Caco-2 (cell line): Measurements from ENCODE around the gene RASGRF2. TPM values are rescaled to one million over a fixed set of nuclear protein-coding genes. Genes with fewer than 3 reads are reported as not detected.

ENCODE experiments used
- BruUV-seq: library from RNA; stranded (reverse); fragments of 400-500 nt; replicated peaks from 2 replicates; lab custom pipeline; 2021; lab: Mats Ljungman, UMichigan
- CTCF ChIA-PET: fragments of 300-600 bp; sonication (Branson Sonifier 250); formaldehyde crosslinking; loops from one replicate; lab custom pipeline; 2022; ENCODE audit warnings: antibody characterized with exemption; lab: Charles Lee
- POLR2A ChIA-PET: fragments of 300-600 bp; sonication (Branson Sonifier 250); formaldehyde crosslinking; loops from one replicate; lab custom pipeline; 2022; ENCODE audit warnings: antibody characterized with exemption; lab: Charles Lee
- DNase-seq, 2 experiments: peaks; one replicate each; pipeline versions ENCODE4 v3.0.0 to v3.0.0-alpha.2; 2020 to 2022
- H3K27me3 ChIP-seq: replicated peaks from 2 replicates; pipeline ENCODE4 v1.6.0; 2011; ENCODE audit warnings: low read length; ENCODE audit not compliant: control insufficient read depth, insufficient read depth
- H3K36me3 ChIP-seq: 2 replicates; pipeline ENCODE4 v1.5.1; 2011; ENCODE audit warnings: low read length; ENCODE audit not compliant: control insufficient read depth, insufficient read depth
- H3K4me1 ChIP-seq: fragments of 250-450 bp; sonication (Bioruptor Pico); 2 replicates; pipeline ENCODE4 v1.5.1; 2020; ENCODE audit warnings: mild to moderate bottlenecking
- H3K4me3 ChIP-seq: 2 replicates; pipeline ENCODE4 v1.5.1; 2011; ENCODE audit warnings: low read depth, mild to moderate bottlenecking, control low read depth, low read length
- H3K9me3 ChIP-seq: fragments of 250-450 bp; sonication (Bioruptor Pico); 2 replicates; pipeline ENCODE4 v1.5.1; 2020; ENCODE audit warnings: mild to moderate bottlenecking, moderate library complexity
- H3K27ac Mint-ChIP-seq: one replicate; pipeline ENCODE4 v1.8.0; 2022; ENCODE audit warnings: mixed read lengths; ENCODE audit not compliant: unreplicated experiment
- H3K27me3 Mint-ChIP-seq: one replicate; pipeline ENCODE4 v1.8.0; 2022; ENCODE audit warnings: mixed read lengths; ENCODE audit not compliant: insufficient read depth, unreplicated experiment
- H3K36me3 Mint-ChIP-seq: one replicate; pipeline ENCODE4 v1.8.0; 2022; ENCODE audit warnings: mild to moderate bottlenecking, mixed read lengths; ENCODE audit not compliant: insufficient read depth, unreplicated experiment
- H3K4me1 Mint-ChIP-seq: one replicate; pipeline ENCODE4 v1.8.0; 2022; ENCODE audit warnings: low read depth, mixed read lengths; ENCODE audit not compliant: unreplicated experiment
- H3K4me3 Mint-ChIP-seq: one replicate; pipeline ENCODE4 v1.8.0; 2022; ENCODE audit warnings: mild to moderate bottlenecking, moderate library complexity, mixed read lengths; ENCODE audit not compliant: unreplicated experiment
- H3K9me3 Mint-ChIP-seq: one replicate; pipeline ENCODE4 v1.8.0; 2022; ENCODE audit warnings: mixed read lengths; ENCODE audit not compliant: unreplicated experiment
- CTCF ChIP-seq, 2 experiments: fragments of 200-600 bp in 1 of 2; IDR thresholded peaks; 1 replicate in 1 of 2; 2 replicates in 1 of 2; pipeline versions ENCODE4 v1.5.1 to v1.8.0; 2011 to 2022; ENCODE audit warnings: antibody characterized with exemption in 1 of 2, control low read depth in 1 of 2, inconsistent platforms in 1 of 2, low read depth in 1 of 2, low read length in 1 of 2, mild to moderate bottlenecking in 1 of 2, moderate library complexity in 1 of 2; ENCODE audit not compliant: insufficient read depth in 1 of 2, severe bottlenecking in 1 of 2, unreplicated experiment in 1 of 2
- intact Hi-C: fragments of 100-400 bp; cut with micrococcal nuclease; formaldehyde crosslinking; loops from one replicate; pipeline ENCODE4 v1.10.0; 2022; ENCODE audit not compliant: unreplicated experiment
- total RNA-seq: library from RNA; stranded (reverse); gene quantifications from 2 replicates; pipeline ENCODE4 v1.2.3, GENCODE V29; 2022

The RASGRF2 gene
- total RNA-seq, 1 experiment from 2014 or later, result 23.1 TPM

- H3K9me3 Mint-ChIP-seq, result no peaks in the 10 kb centered on the region
- H3K27me3 Mint-ChIP-seq, result no peaks in the 10 kb centered on the region
- Histone ChIP-seq H3K36me3 (no peaks in the 10 kb centered on the region), H3K4me3 (no peak overlapping the region), H3K9me3 (no peaks in the 10 kb centered on the region), H3K27me3 (no peaks in the 10 kb centered on the region), H3K4me1 (no peaks in the 10 kb centered on the region)
- BruUV-seq, result no TSS peak
- no peak overlapping the region for H3K27ac Mint-ChIP-seq
- POLR2A ChIA-PET, result no interaction called here
- intact Hi-C loops, result no loop called here
- TF ChIP-seq CTCF (IDR thresholded peaks at IDR 0.05; ENCODE audit: insufficient read depth in 1 of 2, low read depth in 1 of 2, low read length in 1 of 2, severe bottlenecking in 1 of 2, unreplicated experiment in 1 of 2), result no peak
- no peak overlapping the region for H3K4me3 Mint-ChIP-seq
- H3K36me3 Mint-ChIP-seq, result no peaks in the 10 kb centered on the region
- CTCF ChIA-PET, result no interaction called here
- DNase-seq, result no peak
- peaks cover 8% of the 10 kb centered on the region for H3K4me1 Mint-ChIP-seq
Observed at GRCh38 chr5:80982093-80982492, 21.9 kb downstream of the RASGRF2 start.

GRCh38 chr5:80985600-80986228, 25.6 kb downstream of the RASGRF2 start:
- BruUV-seq, result no TSS peak
- H3K27ac Mint-ChIP-seq, result no peak overlapping the region
- TF ChIP-seq CTCF (IDR thresholded peaks at IDR 0.05; ENCODE audit: insufficient read depth in 1 of 2, low read depth in 1 of 2, low read length in 1 of 2, severe bottlenecking in 1 of 2, unreplicated experiment in 1 of 2), result no peak
- no peak for DNase-seq
- peaks cover 26% of the 10 kb centered on the region for H3K4me1 Mint-ChIP-seq
- no peaks in the 10 kb centered on the region for H3K36me3 ChIP-seq
- H3K27me3 Mint-ChIP-seq, result no peaks in the 10 kb centered on the region
- H3K36me3 Mint-ChIP-seq, result no peaks in the 10 kb centered on the region
- POLR2A ChIA-PET, result no interaction called here
- intact Hi-C loops, result no loop called here
- H3K9me3 Mint-ChIP-seq, result no peaks in the 10 kb centered on the region
- peaks cover 20% of the 10 kb centered on the region for H3K4me1 ChIP-seq
- H3K27me3 ChIP-seq, result no peaks in the 10 kb centered on the region
- no peaks in the 10 kb centered on the region for H3K9me3 ChIP-seq
- no peak overlapping the region for H3K4me3 Mint-ChIP-seq
- CTCF ChIA-PET, result no interaction called here
- no peak overlapping the region for H3K4me3 ChIP-seq

- Histone ChIP-seq H3K36me3 (no peaks in the 10 kb centered on the region), H3K9me3 (no peaks in the 10 kb centered on the region), H3K4me3 (no peak overlapping the region), H3K4me1 (peaks cover 27% of the 10 kb centered on the region), H3K27me3 (no peaks in the 10 kb centered on the region)
- ChIA-PET POLR2A (no interaction called here), CTCF (interaction anchor here (0.5 kb wide), 1 partner anchor 507 kb away, joined by 3 read pairs; no protein-coding TSS in a partner anchor)
- Mint-ChIP-seq H3K9me3 (no peaks in the 10 kb centered on the region), H3K36me3 (no peaks in the 10 kb centered on the region), H3K4me1 (peaks cover 32% of the 10 kb centered on the region), H3K4me3 (no peak overlapping the region), H3K27me3 (no peaks in the 10 kb centered on the region), H3K27ac (no peak overlapping the region)
- intact Hi-C loops, result no loop called here
- DNase-seq, result no peak
- no TSS peak for BruUV-seq
- no peak for TF ChIP-seq CTCF (IDR thresholded peaks at IDR 0.05; ENCODE audit: insufficient read depth in 1 of 2, low read depth in 1 of 2, low read length in 1 of 2, severe bottlenecking in 1 of 2, unreplicated experiment in 1 of 2)
Observed at GRCh38 chr5:80986382-80986781, 26.2 kb downstream of the RASGRF2 start.
